Osteoblast (primary cell): Measurements from ENCODE around the gene EFR3B. TPM values are rescaled to one million over a fixed set of nuclear protein-coding genes. Genes with fewer than 3 reads are reported as not detected.

Experiments used
- DNase-seq: peaks from one replicate; pipeline ENCODE4 v3.0.0; 2011; ENCODE audit warnings: low spot score, mixed read lengths; ENCODE audit not compliant: insufficient read length; ENCODE audit errors: missing footprints
- H2AFZ ChIP-seq: 2 replicates; pipeline ENCODE4 v1.6.0; 2011; ENCODE audit warnings: mild to moderate bottlenecking, low read length
- H3K27ac ChIP-seq: 2 replicates; pipeline ENCODE4 v1.5.1; 2011; ENCODE audit warnings: mild to moderate bottlenecking, low read depth, low read length, moderate library complexity
- H3K27me3 ChIP-seq: 2 replicates; pipeline ENCODE4 v1.6.0; 2012; ENCODE audit warnings: mild to moderate bottlenecking, control low read depth, inconsistent platforms, low read length, moderate library complexity; ENCODE audit not compliant: insufficient read depth
- H3K36me3 ChIP-seq: 2 replicates; pipeline ENCODE4 v1.5.1; 2011; ENCODE audit warnings: mild to moderate bottlenecking, low read length, control low read depth, moderate library complexity; ENCODE audit not compliant: insufficient read depth
- H3K4me1 ChIP-seq: 2 replicates; pipeline ENCODE4 v1.5.1; 2011; ENCODE audit warnings: mild to moderate bottlenecking, low read length, control low read depth, moderate library complexity; ENCODE audit not compliant: insufficient read depth
- H3K4me2 ChIP-seq: 2 replicates; pipeline ENCODE4 v1.6.0; 2011; ENCODE audit warnings: mild to moderate bottlenecking, low read length; ENCODE audit not compliant: insufficient read depth
- H3K4me3 ChIP-seq: fragments of 200-600 bp; sonication (generic); 3 replicates; pipeline ENCODE4 v1.5.1; 2012; ENCODE audit warnings: mild to moderate bottlenecking, low read length, inconsistent platforms; ENCODE audit not compliant: insufficient read depth
- H3K79me2 ChIP-seq: 2 replicates; pipeline ENCODE4 v1.6.0; 2012; ENCODE audit warnings: mild to moderate bottlenecking, low read length, control low read depth, inconsistent platforms; ENCODE audit not compliant: insufficient read depth
- H3K9me3 ChIP-seq: 2 replicates; pipeline ENCODE4 v1.5.1; 2011; ENCODE audit warnings: low read depth, low read length, control low read depth
- H4K20me1 ChIP-seq: 2 replicates; pipeline ENCODE4 v1.6.0; 2012; ENCODE audit warnings: mild to moderate bottlenecking, low read length, control low read depth; ENCODE audit not compliant: insufficient read depth
- total RNA-seq: library from RNA; depleted of rRNA; stranded (reverse); fragments of >200 nt; gene quantifications from 2 replicates; pipeline ENCODE4 v1.2.3, GENCODE V29; 2012
- TF ChIP-seq, protein P1 (sequence below): IDR thresholded peaks from 2 replicates; pipeline ENCODE4 v1.5.1; 2011; ENCODE audit warnings: mild to moderate bottlenecking, low read depth, low read length, moderate library complexity; ENCODE audit errors: extremely low read depth

The EFR3B gene
- total RNA-seq, 1 donor = 0.72 TPM

DNA sequence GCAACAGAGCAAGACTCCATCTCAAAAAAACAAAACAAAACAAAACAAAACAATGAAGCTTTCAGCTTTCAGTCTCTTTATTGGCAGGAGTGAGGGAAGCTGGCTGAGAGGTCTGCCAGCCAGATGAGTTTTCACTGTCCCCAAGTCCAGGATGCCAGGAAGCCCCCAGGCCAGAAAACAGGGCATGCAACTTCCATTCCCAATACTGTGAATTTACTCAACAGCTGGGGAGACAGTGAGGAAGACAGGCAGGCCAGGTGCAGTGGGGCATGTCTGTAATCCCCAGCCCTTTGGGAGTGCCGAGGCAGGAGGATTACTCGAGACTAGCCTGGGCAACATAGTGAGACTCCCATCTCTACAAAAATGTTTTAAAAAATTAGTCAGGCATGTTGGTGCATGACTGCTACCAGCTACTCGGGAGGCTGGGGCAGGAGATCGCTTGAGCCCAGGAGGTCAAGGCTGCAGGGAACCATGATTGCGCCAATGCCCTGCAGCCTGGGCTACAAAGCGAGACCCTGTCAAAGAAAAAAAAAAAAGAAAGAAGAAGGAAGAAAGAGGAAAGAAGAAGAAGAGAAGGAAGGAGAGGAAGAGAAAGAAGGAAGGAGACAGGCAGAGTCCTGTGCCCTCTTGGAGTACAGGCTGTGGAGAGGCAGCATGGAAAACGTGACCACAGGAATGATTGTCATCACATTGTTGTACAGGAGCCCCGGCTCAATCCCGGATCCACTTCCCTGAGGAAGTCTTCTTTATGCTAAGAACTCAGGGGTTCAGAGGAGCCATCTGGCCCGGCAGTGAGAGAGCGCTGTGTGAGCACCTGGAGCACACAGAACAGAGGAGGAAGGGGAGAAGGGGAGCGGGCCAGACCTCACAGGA is 155.7 kb downstream of the EFR3B start:
- Histone ChIP-seq H3K36me3 (no peaks in the 10 kb centered on the region), H2AFZ (peak overlapping the region; percentile 80), H3K27me3 (peaks cover 4% of the 10 kb centered on the region), H3K4me1 (peaks cover 5% of the 10 kb centered on the region), H3K9me3 (no peaks in the 10 kb centered on the region), H4K20me1 (no peaks in the 10 kb centered on the region), H3K4me2 (peak overlapping the region; percentile 66), H3K79me2 (no peaks in the 10 kb centered on the region), H3K4me3 (no peak overlapping the region), H3K27ac (no peak overlapping the region)
- DNase-seq = peak; percentile 89
- TF ChIP-seq, protein P1, sequence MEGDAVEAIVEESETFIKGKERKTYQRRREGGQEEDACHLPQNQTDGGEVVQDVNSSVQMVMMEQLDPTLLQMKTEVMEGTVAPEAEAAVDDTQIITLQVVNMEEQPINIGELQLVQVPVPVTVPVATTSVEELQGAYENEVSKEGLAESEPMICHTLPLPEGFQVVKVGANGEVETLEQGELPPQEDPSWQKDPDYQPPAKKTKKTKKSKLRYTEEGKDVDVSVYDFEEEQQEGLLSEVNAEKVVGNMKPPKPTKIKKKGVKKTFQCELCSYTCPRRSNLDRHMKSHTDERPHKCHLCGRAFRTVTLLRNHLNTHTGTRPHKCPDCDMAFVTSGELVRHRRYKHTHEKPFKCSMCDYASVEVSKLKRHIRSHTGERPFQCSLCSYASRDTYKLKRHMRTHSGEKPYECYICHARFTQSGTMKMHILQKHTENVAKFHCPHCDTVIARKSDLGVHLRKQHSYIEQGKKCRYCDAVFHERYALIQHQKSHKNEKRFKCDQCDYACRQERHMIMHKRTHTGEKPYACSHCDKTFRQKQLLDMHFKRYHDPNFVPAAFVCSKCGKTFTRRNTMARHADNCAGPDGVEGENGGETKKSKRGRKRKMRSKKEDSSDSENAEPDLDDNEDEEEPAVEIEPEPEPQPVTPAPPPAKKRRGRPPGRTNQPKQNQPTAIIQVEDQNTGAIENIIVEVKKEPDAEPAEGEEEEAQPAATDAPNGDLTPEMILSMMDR = no peak

DNA sequence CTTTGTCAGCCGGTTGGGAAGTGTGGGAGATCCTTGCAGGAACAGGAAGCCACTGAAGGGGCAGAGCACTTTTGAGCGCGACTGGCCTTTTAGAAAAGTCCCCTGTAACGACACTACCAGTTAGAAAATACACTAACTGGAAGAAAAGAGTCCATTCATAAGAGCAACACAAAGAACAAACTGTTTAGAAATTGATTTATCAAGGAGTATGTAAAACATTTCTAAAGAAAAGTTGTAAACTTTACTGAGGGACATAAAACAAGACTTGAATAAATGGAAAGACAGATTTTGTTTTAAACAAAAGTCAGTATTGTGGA is 156.3 kb downstream of the EFR3B start:
- Histone ChIP-seq H3K4me3 (no peak overlapping the region), H4K20me1 (no peaks in the 10 kb centered on the region), H2AFZ (peak overlapping the region; percentile 80), H3K79me2 (no peaks in the 10 kb centered on the region), H3K27ac (no peak overlapping the region), H3K9me3 (no peaks in the 10 kb centered on the region), H3K4me1 (peaks cover 5% of the 10 kb centered on the region), H3K27me3 (peaks cover 4% of the 10 kb centered on the region), H3K4me2 (peak overlapping the region; percentile 66), H3K36me3 (no peaks in the 10 kb centered on the region)
- DNase-seq = no peak
- TF ChIP-seq, protein P1 = no peak

DNA sequence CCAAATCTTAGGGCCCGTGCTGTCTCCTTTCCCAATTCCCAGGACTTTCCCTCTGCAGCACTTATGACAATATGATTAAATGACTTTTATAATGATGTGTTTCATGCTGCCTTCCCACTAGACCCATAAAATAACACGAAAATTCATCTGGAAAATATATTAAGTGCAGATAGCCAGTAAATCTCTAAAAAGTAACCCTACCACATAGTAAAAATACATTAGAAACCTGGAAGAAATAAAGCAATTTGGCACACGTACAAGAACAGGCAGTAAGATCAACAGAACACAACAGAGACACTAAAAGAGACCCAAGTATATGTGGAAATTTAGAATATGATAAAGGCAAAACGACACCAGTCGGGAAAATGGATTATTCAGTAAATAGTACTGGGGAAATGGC is 156.7 kb downstream of the EFR3B start:
- Histone ChIP-seq H3K4me2 (no peak overlapping the region), H3K27ac (no peak overlapping the region), H3K36me3 (no peaks in the 10 kb centered on the region), H2AFZ (no peak overlapping the region), H3K4me1 (peaks cover 5% of the 10 kb centered on the region), H3K27me3 (peaks cover 4% of the 10 kb centered on the region), H4K20me1 (no peaks in the 10 kb centered on the region), H3K9me3 (no peaks in the 10 kb centered on the region), H3K4me3 (no peak overlapping the region), H3K79me2 (no peaks in the 10 kb centered on the region)
- no peak for DNase-seq
- TF ChIP-seq, protein P1 = no peak

DNA sequence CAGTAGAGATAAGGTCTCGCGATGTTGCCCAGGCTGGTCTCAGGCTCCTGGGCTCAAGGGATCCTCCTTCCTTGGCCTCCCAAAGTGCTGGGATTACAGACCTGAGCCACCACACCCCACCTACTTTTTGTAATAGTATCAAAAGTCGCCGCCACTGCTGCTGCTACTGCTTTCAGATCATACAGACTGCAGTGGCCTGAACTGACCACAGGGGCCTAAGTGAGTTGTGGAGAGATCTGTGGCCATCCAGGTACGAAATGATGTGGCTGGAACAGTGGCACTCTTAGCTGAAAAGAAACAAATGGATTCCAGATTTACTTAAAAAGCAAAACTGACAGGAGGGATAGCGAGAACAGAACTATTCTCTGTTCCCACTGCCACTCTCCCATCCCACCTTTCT is 159.4 kb downstream of the EFR3B start:
- H4K20me1 ChIP-seq = no peaks in the 10 kb centered on the region
- no peak overlapping the region for H3K4me3 ChIP-seq
- H2AFZ ChIP-seq = no peak overlapping the region
- no peaks in the 10 kb centered on the region for H3K9me3 ChIP-seq
- H3K4me2 ChIP-seq = no peak overlapping the region
- H3K36me3 ChIP-seq = no peaks in the 10 kb centered on the region
- TF ChIP-seq, protein P1 = peak; percentile 36
- H3K27ac ChIP-seq = no peak overlapping the region
- peaks cover 4% of the 10 kb centered on the region for H3K27me3 ChIP-seq
- peaks cover 5% of the 10 kb centered on the region for H3K4me1 ChIP-seq
- peak; percentile 79 for DNase-seq
- H3K79me2 ChIP-seq = no peaks in the 10 kb centered on the region
